Stimulated activated CD4-positive, alpha-beta T cell treated with anti-CD3 and anti-CD28 coated beads, Interleukin-1b, Interleukin-23, amount 100 ng/mL, for 4 hours (primary cell): ENCODE data around the gene OR2L8.

Experiments
- DNase-seq, 2 donors: peaks; one replicate each; pipeline ENCODE4 v3.0.0-alpha.2; 2020; ENCODE audit warnings: low read depth in 2 of 2

The OR2L8 gene, protein sequence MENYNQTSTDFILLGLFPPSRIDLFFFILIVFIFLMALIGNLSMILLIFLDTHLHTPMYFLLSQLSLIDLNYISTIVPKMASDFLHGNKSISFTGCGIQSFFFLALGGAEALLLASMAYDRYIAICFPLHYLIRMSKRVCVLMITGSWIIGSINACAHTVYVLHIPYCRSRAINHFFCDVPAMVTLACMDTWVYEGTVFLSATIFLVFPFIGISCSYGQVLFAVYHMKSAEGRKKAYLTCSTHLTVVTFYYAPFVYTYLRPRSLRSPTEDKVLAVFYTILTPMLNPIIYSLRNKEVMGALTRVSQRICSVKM

DNA sequence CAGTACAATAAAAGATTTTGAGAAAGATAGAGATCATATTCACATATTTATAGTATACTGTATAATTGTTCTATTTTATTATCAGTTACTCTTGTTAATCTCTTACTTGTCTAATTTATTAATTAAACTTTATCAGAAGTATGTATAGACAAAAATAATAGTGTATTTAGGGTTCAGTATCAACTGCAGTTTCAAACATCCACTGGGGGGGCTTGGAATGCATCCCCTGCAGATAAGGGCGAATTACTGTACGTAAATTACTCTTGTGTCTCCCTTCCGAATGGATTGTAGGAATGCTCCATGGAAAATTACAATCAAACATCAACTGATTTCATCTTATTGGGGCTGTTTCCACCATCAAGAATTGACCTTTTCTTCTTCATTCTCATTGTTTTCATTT is at the start of gene OR2L8:
TSS of gene OR2L8 (plus strand) at position 301 of the 400 bp plus-strand sequence. CDS start at position 301, 0 bp downstream.
- no peak for DNase-seq

- no peak for DNase-seq
Measured at GRCh38 chr1:247904122-247904521, 44.5 kb upstream of the OR2L8 start.

GRCh38 chr1:247905181-247905580 is 43.5 kb upstream of the OR2L8 start:
- DNase-seq: no peak

- DNase-seq: no peak
Measured at GRCh38 chr1:247905910-247906503, 42.7 kb upstream of the OR2L8 start.

DNA sequence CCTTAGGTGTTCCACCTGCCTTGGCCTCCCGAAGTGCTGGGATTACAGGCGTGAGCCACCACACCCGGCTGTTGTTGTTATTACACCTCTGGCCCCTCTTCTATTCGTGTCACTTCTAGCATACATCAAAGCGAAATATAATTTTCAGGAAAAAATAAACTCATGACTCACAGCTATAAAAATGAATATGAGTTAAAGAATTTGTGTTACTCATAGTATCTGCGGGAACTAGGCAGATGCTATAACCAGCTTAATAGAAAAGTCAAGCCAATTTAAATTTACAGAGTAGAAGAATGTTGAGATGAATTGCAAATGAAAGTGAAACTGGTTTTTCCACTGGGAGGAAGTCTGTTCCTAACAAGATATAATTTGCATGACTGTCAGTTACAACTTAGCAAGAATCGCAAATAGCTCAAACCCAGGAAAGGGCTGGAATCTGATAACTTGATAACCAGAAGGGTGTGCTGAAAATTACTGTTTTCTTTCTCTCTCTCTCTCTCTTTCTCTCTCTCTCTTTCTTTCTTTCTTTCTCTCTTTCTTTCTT is 42.1 kb upstream of the OR2L8 start:
- no peak for DNase-seq

DNA sequence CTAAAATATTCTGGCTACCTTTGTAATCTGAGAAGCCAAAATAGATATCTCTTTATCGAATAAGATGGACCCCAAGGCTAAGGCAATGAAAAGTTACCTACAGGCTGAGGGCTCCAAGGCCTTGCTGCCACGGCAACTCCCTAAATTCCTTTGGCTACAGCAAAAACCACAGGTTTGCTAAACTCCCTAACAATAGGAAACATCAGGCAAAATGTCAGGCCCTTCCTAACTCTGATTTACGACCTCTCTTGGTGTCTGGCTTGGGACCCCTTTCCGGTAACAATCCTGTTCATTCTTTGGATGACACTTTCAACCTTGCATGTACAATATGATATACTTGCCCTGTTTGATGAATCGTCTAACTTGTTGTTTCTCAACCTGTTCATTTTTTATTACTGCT is 39.9 kb upstream of the OR2L8 start:
- no peak for DNase-seq

GRCh38 chr1:247913786-247914185 is 34.9 kb upstream of the OR2L8 start:
- no peak for DNase-seq

GRCh38 chr1:247914941-247915662 is 33.6 kb upstream of the OR2L8 start:
- DNase-seq: no peak

DNA sequence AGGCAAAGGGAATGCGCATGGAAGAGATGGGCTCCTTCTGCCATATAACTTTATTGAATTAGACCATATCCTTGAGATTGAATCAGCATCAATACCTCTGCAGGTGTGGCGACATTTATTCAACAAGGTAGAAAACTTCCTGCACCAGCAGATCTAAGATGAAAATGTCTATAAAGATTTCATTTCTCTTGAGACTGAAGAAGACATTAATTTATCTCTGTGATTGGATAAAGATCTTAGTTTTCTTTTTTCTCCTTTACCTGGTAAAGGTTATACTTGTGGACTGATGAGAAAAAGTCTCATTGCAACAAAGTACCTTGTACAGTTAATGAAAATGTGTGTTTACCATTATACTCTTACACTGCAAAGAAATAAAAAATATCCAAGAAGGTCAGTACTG is 28.7 kb upstream of the OR2L8 start, which contains the start of gene OR2T8:
TSS of gene OR2T8 (plus strand) at position 301 of the 400 bp plus-strand sequence. CDS start 766 bp downstream, outside the sequence.
- no peak for DNase-seq

GRCh38 chr1:247923941-247924340 is 24.7 kb upstream of the OR2L8 start:
- no peak for DNase-seq

GRCh38 chr1:247924868-247925267 is 23.8 kb upstream of the OR2L8 start, which contains the start of gene OR2AJ1:
Gene OR2AJ1, plus strand, starts transcription at chr1:247924889. Its CDS starts 8,880 bp downstream, at chr1:247933769.
- DNase-seq: no peak

- no peak for DNase-seq
Measured at GRCh38 chr1:247933989-247934388, 14.7 kb upstream of the OR2L8 start.

DNA sequence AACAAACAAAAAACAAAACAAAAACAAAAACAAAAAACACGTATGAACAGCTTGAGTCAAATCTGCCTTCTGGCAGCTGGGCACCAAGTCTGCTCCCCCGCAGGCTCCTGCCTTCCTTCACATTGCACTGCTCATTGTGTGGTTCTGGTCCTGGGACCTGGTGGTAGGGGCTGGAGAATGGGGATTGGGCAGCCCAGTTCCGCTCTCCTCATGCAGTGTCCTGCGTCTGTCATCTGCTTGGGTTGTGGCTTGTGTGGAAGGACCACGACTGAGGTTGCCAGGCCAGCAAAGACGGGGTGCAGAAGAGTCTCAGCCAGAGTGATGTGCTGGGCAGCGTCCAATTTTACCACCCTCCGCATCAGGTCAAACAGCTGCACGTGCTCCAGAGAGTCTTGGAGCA is 12.9 kb upstream of the OR2L8 start:
- DNase-seq: no peak

- no peak for DNase-seq
Measured at GRCh38 chr1:247936415-247936814, 12.2 kb upstream of the OR2L8 start.

GRCh38 chr1:247936965-247937734 is 11.5 kb upstream of the OR2L8 start:
- DNase-seq: peak; percentile 82 to 91

GRCh38 chr1:247942624-247943023 is 6.0 kb upstream of the OR2L8 start:
- DNase-seq: no peak

GRCh38 chr1:247953408-247953807 is 4.8 kb downstream of the OR2L8 start:
- no peak for DNase-seq

GRCh38 chr1:247961791-247962190 is 13.1 kb downstream of the OR2L8 start:
- no peak for DNase-seq

GRCh38 chr1:247962911-247963588 is 14.4 kb downstream of the OR2L8 start:
- no peak for DNase-seq

DNA sequence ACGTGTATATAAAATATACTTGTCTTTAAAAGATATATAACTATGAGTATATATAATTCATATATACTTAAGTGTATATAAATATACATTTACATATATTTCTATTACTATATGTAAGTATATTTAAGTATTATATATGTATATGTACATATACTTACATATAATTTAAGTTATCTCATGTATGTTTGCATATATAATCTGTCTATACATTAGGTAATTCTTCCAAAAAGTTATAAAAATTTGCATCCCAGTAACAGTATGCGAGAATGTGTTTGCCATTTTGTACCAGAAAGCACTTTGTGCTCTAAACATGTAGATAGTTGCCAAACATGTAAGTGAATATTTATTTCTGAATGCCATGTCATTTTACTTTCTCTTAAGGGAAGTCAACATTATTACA is 16.3 kb downstream of the OR2L8 start, which contains the start of gene OR2AK2:
TSS of gene OR2AK2 (plus strand) at position 301 of the 400 bp plus-strand sequence. CDS start 144 bp downstream, outside the sequence.
- no peak for DNase-seq
